GM10248 (cell line): ENCODE results near the gene VASH1.
"Not testable (repeated sequence)": the region's sequence is repeated elsewhere in the genome, so short reads cannot be mapped to it uniquely, and the experiment has no call there.

Source experiments
- CTCF ChIA-PET: fragments of 300-600 bp; sonication (Branson Sonifier 250); formaldehyde crosslinking; extraction: SDS; loops from one replicate; lab custom pipeline; 2021; ENCODE audit warnings: antibody characterized with exemption; lab: Yijun Ruan, JAX
- POLR2A ChIA-PET: fragments of 350-650 bp; sonication (Branson Sonifier 250); formaldehyde crosslinking; extraction: SDS; loops from one replicate; lab custom pipeline; 2020; ENCODE audit warnings: antibody characterized with exemption; lab: Yijun Ruan, JAX
- DNase-seq: peaks from one replicate; pipeline ENCODE4 v3.0.0; 2012; ENCODE audit errors: extremely low spot score
- CTCF ChIP-seq: IDR thresholded peaks from 2 replicates; pipeline ENCODE4 v1.5.1; 2012; ENCODE audit warnings: mild to moderate bottlenecking, low read depth; ENCODE audit errors: extremely low read depth, missing control alignments, control extremely low read depth

The VASH1 gene

GRCh38 chr14:76726551-76726970, 34.7 kb upstream of the VASH1 start:
- CTCF ChIA-PET: no interaction called here
- no peak for DNase-seq
- no peak for TF ChIP-seq CTCF
- POLR2A ChIA-PET: no interaction called here

GRCh38 chr14:76727384-76727783, 33.9 kb upstream of the VASH1 start:
- ChIA-PET CTCF (interaction anchor here (1.2 to 2.7 kb wide), 3 partner anchors 12 to 57 kb away, joined by 3 to 21 read pairs (median 4); no protein-coding TSS in a partner anchor), POLR2A (no interaction called here)
- no peak for DNase-seq
- TF ChIP-seq CTCF: no peak

GRCh38 chr14:76727901-76728300, 33.4 kb upstream of the VASH1 start:
- CTCF ChIA-PET: interaction anchor here (0.9 to 2.7 kb wide), 4 partner anchors 12 to 57 kb away, joined by 3 to 21 read pairs (median 4); no protein-coding TSS in a partner anchor
- POLR2A ChIA-PET: no interaction called here

GRCh38 chr14:76729258-76729657, 32.0 kb upstream of the VASH1 start:
- CTCF ChIA-PET: interaction anchor here (1.1 to 2.7 kb wide), 2 partner anchors 9 to 18 kb away, joined by 3 to 21 read pairs; no protein-coding TSS in a partner anchor
- POLR2A ChIA-PET: interaction anchor here (0.7 kb wide), 1 partner anchor 10 kb away, joined by 5 read pairs; no protein-coding TSS in a partner anchor
- DNase-seq: no peak
- no peak for TF ChIP-seq CTCF

More at GRCh38 chr14:76727901-76728300, 33.4 kb upstream of the VASH1 start:
- DNase-seq: no peak
- TF ChIP-seq CTCF: no peak

GRCh38 chr14:76729953-76730505, 31.2 kb upstream of the VASH1 start:
- no peak for TF ChIP-seq CTCF
- DNase-seq: no peak
- POLR2A ChIA-PET: no interaction called here
- CTCF ChIA-PET: no interaction called here

GRCh38 chr14:76734501-76734900, 26.8 kb upstream of the VASH1 start:
- CTCF ChIA-PET, POLR2A ChIA-PET, DNase-seq: not testable (repeated sequence)

GRCh38 chr14:76736514-76736913, 24.8 kb upstream of the VASH1 start:
- ChIA-PET CTCF (no interaction called here), POLR2A (no interaction called here)
- no peak for DNase-seq
- TF ChIP-seq CTCF: no peak
